Activated naive CD8-positive, alpha-beta T cell treated with anti-CD3 and anti-CD28 coated beads, Interleukin-2, amount 50 U/mL, for 24 hours (primary cell): ENCODE measurements around the gene GPD2.

ENCODE experiments used
- ATAC-seq: fragments of 150-1000 bp; cut with Tn5 transposase; one replicate; pipeline ENCODE4 v1.10.0; 2021
- DNase-seq: peaks from one replicate; pipeline ENCODE4 v3.0.0; 2021
- H3K27ac Mint-ChIP-seq: one replicate; pipeline ENCODE4 v1.8.0; 2021; ENCODE audit warnings: mild to moderate bottlenecking, mixed read lengths
- H3K27me3 Mint-ChIP-seq: one replicate; pipeline ENCODE4 v1.8.0; 2021; ENCODE audit warnings: mixed read lengths
- H3K36me3 Mint-ChIP-seq: one replicate; pipeline ENCODE4 v1.8.0; 2021; ENCODE audit warnings: low read depth, mixed read lengths
- H3K4me1 Mint-ChIP-seq: one replicate; pipeline ENCODE4 v1.8.0; 2021; ENCODE audit warnings: mixed read lengths
- H3K4me3 Mint-ChIP-seq: one replicate; pipeline ENCODE4 v1.8.0; 2021; ENCODE audit warnings: mild to moderate bottlenecking, moderate library complexity, mixed read lengths
- H3K9me3 Mint-ChIP-seq: one replicate; pipeline ENCODE4 v1.8.0; 2021; ENCODE audit warnings: mixed read lengths

Gene GPD2

GRCh38 chr2:156455361-156455975 is 19.3 kb downstream of the GPD2 start:
- peaks cover 25% of the 10 kb centered on the region for H3K36me3 Mint-ChIP-seq
- H3K4me3 Mint-ChIP-seq, result no peak overlapping the region
- H3K27me3 Mint-ChIP-seq, result no peaks in the 10 kb centered on the region
- DNase-seq (no peak), ATAC-seq (peak; percentile 85)
- peaks cover 4% of the 10 kb centered on the region for H3K9me3 Mint-ChIP-seq
- H3K27ac Mint-ChIP-seq, result peak overlapping the region; percentile 43
- peaks cover 53% of the 10 kb centered on the region for H3K4me1 Mint-ChIP-seq

- H3K4me3 Mint-ChIP-seq, result no peak overlapping the region
- peak; percentile 29 for ATAC-seq
- no peaks in the 10 kb centered on the region for H3K27me3 Mint-ChIP-seq
- no peak overlapping the region for H3K27ac Mint-ChIP-seq
- DNase-seq, result no peak
- H3K9me3 Mint-ChIP-seq, result peaks cover 4% of the 10 kb centered on the region
- H3K4me1 Mint-ChIP-seq, result peaks cover 55% of the 10 kb centered on the region
- peaks cover 27% of the 10 kb centered on the region for H3K36me3 Mint-ChIP-seq
Observed at GRCh38 chr2:156456616-156457015, 20.4 kb downstream of the GPD2 start.

DNA sequence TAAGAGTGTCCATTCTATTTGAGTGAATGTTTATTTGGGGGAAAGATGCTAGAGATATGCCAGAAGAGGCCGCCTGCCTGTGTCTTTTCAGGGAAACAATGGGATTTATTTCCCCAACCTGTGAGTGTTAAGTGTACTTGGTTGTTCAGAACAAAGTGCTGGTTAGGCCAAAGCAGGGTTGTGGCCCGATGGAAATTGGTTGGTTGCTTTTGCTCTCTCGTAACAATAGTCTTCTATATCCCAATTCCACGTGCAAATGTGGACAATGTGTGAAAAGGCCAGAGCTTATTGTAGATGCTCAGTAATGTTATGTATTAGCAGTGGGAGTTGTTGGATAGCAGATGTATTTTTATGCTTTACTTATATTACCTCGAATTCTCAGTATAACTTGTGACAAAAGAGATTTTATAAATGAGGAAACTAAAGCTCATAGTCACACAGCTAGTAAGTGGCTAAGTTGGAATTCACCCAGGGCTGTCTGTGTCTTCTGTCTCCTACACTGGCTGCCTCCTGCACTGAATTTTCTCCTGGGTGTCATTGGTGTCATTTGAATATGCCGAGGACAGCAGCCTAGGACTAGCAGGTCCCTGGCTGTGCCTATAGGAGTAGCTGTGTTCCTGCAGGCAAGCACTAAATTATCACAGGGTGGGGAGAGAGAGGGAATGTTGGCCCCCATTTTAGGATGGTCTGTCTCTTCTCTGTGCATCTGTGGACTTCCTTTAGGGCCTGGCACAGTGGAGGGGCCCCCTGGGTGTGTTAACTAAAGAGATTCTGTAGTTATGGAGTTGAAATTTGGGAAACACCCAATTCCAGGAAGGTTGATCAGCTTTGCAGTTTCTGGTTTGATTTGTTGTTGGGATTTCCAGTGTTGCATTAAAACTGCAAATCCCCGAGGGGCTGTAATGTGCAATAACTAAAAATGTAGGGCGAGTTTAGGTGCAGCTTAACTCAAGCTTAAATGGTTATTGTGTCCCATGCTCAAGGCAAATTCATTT is 21.6 kb downstream of the GPD2 start:
- DNase-seq (no peak), ATAC-seq (no peak)
- Mint-ChIP-seq H3K27ac (no peak overlapping the region), H3K9me3 (peaks cover 4% of the 10 kb centered on the region), H3K27me3 (no peaks in the 10 kb centered on the region), H3K36me3 (peaks cover 24% of the 10 kb centered on the region), H3K4me1 (peaks cover 51% of the 10 kb centered on the region), H3K4me3 (no peak overlapping the region)

DNA sequence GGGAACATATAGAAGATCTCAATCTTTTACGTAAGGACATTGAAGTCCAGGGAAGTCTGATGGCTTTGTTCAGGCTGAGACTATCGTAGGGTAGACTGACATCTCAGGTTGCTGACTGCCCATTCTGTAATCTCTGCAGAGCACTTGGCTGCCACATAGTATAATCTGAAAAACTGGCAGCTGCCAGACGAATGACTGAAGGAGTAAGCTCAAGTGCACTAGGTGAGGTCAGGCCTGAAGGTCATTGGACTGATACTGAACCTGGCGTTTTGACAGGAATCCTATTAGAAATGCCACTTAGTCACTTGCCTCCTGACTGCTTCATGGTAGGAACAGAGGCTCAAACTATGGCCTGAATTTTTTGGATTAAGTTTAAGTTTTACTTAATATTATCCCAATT is 23.5 kb downstream of the GPD2 start:
- Mint-ChIP-seq H3K36me3 (peaks cover 19% of the 10 kb centered on the region), H3K27me3 (no peaks in the 10 kb centered on the region), H3K27ac (no peak overlapping the region), H3K4me1 (peaks cover 42% of the 10 kb centered on the region), H3K4me3 (no peak overlapping the region), H3K9me3 (no peaks in the 10 kb centered on the region)
- DNase-seq (no peak), ATAC-seq (no peak)

- DNase-seq, result no peak
- Mint-ChIP-seq H3K4me1 (peaks cover 21% of the 10 kb centered on the region), H3K27me3 (no peaks in the 10 kb centered on the region)
Observed at GRCh38 chr2:156464106-156464505, 27.9 kb downstream of the GPD2 start.

DNA sequence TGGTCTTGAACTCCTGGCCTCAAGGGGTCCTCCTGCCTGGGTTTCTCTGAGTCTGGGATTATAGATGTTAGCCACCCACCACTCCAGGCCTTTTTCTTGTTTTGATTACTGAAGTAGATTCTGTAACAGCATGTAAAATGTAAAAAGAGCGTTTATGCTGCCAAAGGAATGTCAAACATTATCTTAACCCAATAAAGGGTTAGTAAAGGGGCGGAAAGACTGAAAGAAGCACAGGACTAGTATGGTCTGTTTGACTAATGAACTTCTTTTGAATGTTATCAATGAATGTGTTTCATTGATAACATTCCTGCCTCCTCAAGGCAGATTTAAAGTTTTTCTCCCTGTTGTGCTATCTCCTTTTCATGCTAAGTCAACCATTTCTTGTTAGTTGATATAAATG is 29.4 kb downstream of the GPD2 start:
- Mint-ChIP-seq H3K4me3 (no peak overlapping the region), H3K36me3 (peaks cover 15% of the 10 kb centered on the region), H3K9me3 (no peaks in the 10 kb centered on the region), H3K4me1 (peaks cover 22% of the 10 kb centered on the region), H3K27ac (no peak overlapping the region), H3K27me3 (no peaks in the 10 kb centered on the region)
- no peak for ATAC-seq
- no peak for DNase-seq

More at GRCh38 chr2:156464106-156464505, 27.9 kb downstream of the GPD2 start:
- ATAC-seq, result no peak
- H3K9me3 Mint-ChIP-seq, result no peaks in the 10 kb centered on the region
- no peak overlapping the region for H3K4me3 Mint-ChIP-seq
- no peak overlapping the region for H3K27ac Mint-ChIP-seq
- H3K36me3 Mint-ChIP-seq, result peaks cover 8% of the 10 kb centered on the region

- Mint-ChIP-seq H3K4me3 (no peak overlapping the region), H3K36me3 (peaks cover 13% of the 10 kb centered on the region), H3K27me3 (no peaks in the 10 kb centered on the region), H3K27ac (no peak overlapping the region), H3K4me1 (peaks cover 31% of the 10 kb centered on the region), H3K9me3 (no peaks in the 10 kb centered on the region)
- DNase-seq, result no peak
- no peak for ATAC-seq
Observed at GRCh38 chr2:156466739-156467405, 30.7 kb downstream of the GPD2 start.

DNA sequence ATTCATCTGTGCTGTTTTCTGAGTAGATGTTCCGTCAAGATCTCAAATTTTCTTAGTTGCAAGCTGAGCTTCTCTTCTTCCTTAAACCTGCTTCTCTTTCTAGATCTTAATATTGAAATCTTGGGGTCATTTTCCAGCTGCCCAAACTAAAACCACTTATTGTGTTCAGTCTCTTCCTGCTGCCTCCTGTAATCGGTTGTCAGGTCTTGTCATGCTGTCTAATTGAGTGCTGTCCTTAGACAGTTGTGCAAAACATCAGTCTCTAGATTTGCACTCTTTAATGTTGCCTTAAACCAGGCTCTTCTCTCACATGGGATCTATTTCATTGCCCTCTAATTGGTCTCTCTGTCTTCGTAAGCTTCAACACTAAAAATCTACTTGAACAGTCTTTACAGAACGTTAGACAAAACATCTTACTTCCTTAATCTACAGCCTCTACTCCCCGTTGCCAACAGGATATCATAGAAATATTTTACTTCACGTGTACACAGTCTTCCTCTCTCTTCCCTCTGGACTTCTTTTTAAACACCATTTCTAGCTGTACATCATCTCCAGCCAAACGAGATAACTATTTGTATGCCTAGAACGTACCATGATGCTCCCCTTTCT is 34.9 kb downstream of the GPD2 start:
- Mint-ChIP-seq H3K27ac (no peak overlapping the region), H3K36me3 (peaks cover 12% of the 10 kb centered on the region), H3K9me3 (no peaks in the 10 kb centered on the region), H3K4me1 (peaks cover 49% of the 10 kb centered on the region), H3K27me3 (no peaks in the 10 kb centered on the region), H3K4me3 (no peak overlapping the region)
- DNase-seq, result no peak
- ATAC-seq, result no peak

DNA sequence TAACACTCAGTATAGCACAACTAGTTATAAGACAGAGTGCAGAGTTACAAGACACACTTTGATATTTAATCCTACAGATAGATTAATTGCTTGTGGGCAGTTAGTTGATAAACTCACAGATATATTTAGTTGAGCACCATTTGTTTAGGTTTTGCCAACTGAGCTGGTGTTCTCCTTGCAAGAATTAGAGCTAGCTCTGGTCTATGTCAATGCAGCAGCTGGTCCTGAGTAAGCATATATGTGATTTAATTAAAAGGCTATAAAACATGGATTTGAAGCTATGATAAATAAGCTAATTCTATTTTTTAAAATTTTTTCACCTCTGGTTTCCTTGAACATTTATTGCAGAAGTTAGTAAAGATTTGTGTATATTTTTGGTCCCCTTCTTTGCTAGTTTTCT is 35.6 kb downstream of the GPD2 start:
- Mint-ChIP-seq H3K4me3 (no peak overlapping the region), H3K9me3 (no peaks in the 10 kb centered on the region), H3K36me3 (peaks cover 17% of the 10 kb centered on the region), H3K27me3 (no peaks in the 10 kb centered on the region), H3K27ac (no peak overlapping the region), H3K4me1 (peaks cover 53% of the 10 kb centered on the region)
- no peak for ATAC-seq
- DNase-seq, result no peak

GRCh38 chr2:156472686-156473085 is 36.5 kb downstream of the GPD2 start:
- no peak for DNase-seq
- H3K36me3 Mint-ChIP-seq, result peaks cover 25% of the 10 kb centered on the region
- ATAC-seq, result peak; percentile 67
- no peak overlapping the region for H3K4me3 Mint-ChIP-seq
- no peaks in the 10 kb centered on the region for H3K27me3 Mint-ChIP-seq
- peaks cover 55% of the 10 kb centered on the region for H3K4me1 Mint-ChIP-seq
- H3K9me3 Mint-ChIP-seq, result no peaks in the 10 kb centered on the region
- H3K27ac Mint-ChIP-seq, result no peak overlapping the region

- no peak for DNase-seq
- H3K4me3 Mint-ChIP-seq, result no peak overlapping the region
- no peaks in the 10 kb centered on the region for H3K9me3 Mint-ChIP-seq
- H3K36me3 Mint-ChIP-seq, result peaks cover 26% of the 10 kb centered on the region
- H3K27me3 Mint-ChIP-seq, result no peaks in the 10 kb centered on the region
- peaks cover 60% of the 10 kb centered on the region for H3K4me1 Mint-ChIP-seq
- ATAC-seq, result peak; percentile 47
- H3K27ac Mint-ChIP-seq, result no peak overlapping the region
Observed at GRCh38 chr2:156473445-156473844, 37.3 kb downstream of the GPD2 start.

- peaks cover 66% of the 10 kb centered on the region for H3K4me1 Mint-ChIP-seq
- DNase-seq, result no peak
- H3K9me3 Mint-ChIP-seq, result no peaks in the 10 kb centered on the region
- H3K4me3 Mint-ChIP-seq, result no peak overlapping the region
- H3K36me3 Mint-ChIP-seq, result peaks cover 25% of the 10 kb centered on the region
- no peak for ATAC-seq
- no peaks in the 10 kb centered on the region for H3K27me3 Mint-ChIP-seq
- no peak overlapping the region for H3K27ac Mint-ChIP-seq
Observed at GRCh38 chr2:156474401-156474800, 38.2 kb downstream of the GPD2 start.

DNA sequence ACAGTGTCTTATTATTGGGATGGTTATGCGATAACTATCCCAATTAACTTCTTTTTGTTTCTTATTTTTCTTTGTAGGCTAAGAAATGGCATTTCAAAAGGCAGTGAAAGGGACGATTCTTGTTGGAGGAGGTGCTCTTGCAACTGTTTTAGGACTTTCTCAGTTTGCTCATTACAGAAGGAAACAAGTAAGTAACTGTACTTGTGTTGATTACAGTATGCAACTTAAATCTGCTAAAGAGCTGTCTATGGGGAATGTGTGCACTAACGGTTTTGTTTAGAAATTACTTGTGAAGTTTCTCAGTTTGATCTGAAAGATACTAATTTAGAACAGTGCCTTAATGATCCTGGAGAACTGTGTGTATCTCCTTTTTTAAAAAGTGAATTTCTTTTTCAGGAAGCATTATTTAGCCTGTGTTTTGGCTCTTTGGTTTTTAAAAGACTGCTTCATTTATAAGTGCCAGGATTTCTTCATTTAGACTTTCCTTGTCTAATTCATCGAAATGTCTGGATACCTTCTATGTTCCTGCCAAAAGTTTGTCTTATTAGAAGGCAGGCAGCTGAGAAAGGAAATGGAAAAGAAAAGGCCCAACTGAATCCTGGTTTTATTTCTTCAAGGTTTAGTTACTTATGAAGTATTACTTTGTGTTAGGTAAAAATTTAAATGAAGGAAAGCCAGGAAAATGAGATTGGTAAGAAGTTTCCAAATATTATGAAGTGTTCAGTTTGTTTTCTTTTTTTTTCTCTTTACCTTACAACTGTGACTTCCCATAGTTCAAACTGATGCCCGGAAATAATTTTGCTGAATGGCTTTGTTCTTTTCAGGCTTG is 40.1 kb downstream of the GPD2 start:
- Mint-ChIP-seq H3K27me3 (no peaks in the 10 kb centered on the region), H3K4me1 (peaks cover 71% of the 10 kb centered on the region), H3K36me3 (peaks cover 20% of the 10 kb centered on the region), H3K9me3 (no peaks in the 10 kb centered on the region), H3K4me3 (no peak overlapping the region), H3K27ac (peak overlapping the region; percentile 86)
- DNase-seq, result no peak
- no peak for ATAC-seq

DNA sequence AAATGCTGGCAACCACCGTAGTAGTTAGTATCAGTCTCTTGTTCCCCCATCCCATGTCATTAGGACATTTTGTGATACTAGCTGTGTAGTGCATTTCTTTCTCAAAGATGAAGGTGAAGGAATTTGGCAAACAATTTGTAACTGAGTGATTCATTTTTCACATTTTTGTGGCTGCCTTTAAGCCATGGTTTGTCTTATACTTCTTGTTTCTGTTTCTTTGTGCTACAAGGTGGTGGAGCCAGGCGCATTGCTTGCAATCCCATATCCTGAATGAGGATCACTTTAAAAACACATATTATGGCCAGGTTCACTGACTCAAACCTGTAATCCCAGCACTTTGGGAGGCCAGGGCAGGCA is 40.6 kb downstream of the GPD2 start:
- Mint-ChIP-seq H3K36me3 (peaks cover 23% of the 10 kb centered on the region), H3K27ac (peak overlapping the region; percentile 86), H3K4me3 (no peak overlapping the region), H3K4me1 (peaks cover 72% of the 10 kb centered on the region), H3K27me3 (no peaks in the 10 kb centered on the region), H3K9me3 (no peaks in the 10 kb centered on the region)
- ATAC-seq (peak; percentile 44), DNase-seq (no peak)
